HCT116 (cell line): ENCODE results near the gene GRID2IP. TPM values are rescaled to one million over a fixed set of nuclear protein-coding genes. Genes with fewer than 3 reads are reported as not detected.
"Not testable (repeated sequence)": the region's sequence is repeated elsewhere in the genome, so short reads cannot be mapped to it uniquely, and the experiment has no call there.

Experiments used
- ATAC-seq: fragments of 200-7000 bp; cut with Tn5 transposase; 2 replicates; pipeline ENCODE4 v1.9.1; 2020; ENCODE audit warnings: mild to moderate bottlenecking, moderate library complexity
- BruUV-seq: library from RNA; stranded (reverse); fragments of 400-500 nt; replicated peaks from 2 replicates; lab custom pipeline; 2021; lab: Mats Ljungman, UMichigan
- CTCF ChIA-PET: fragments of 300-600 bp; sonication (Branson Sonifier 250); formaldehyde crosslinking; loops from one replicate; lab custom pipeline; 2021; ENCODE audit warnings: antibody characterized with exemption; lab: Charles Lee
- POLR2A ChIA-PET: fragments of 300-600, 350-600 bp; sonication (Branson Sonifier 250); formaldehyde crosslinking; loops from one replicate; lab custom pipeline; 2021; ENCODE audit warnings: antibody characterized with exemption; lab: Charles Lee
- RAD21 ChIA-PET, 2 experiments: fragments of 300-600 bp; sonication (Branson Sonifier 250); formaldehyde crosslinking; loops; one replicate each; lab custom pipeline; 2023; ENCODE audit warnings: low total read pairs in 2 of 2; ENCODE audit not compliant: uncharacterized antibody in 2 of 2, unreplicated experiment in 2 of 2, low non-redundant PET in 1 of 2; lab: Charles Lee
- DNase-seq: peaks from one replicate; pipeline ENCODE4 v3.0.0-alpha.2; 2010; ENCODE audit warnings: low read depth, low spot score
- H2AFZ ChIP-seq: fragments of 200-600 bp; shearing (Covaris generic), sonication (generic); 2 replicates; pipeline ENCODE4 v1.6.1; 2017; ENCODE audit warnings: low read depth, mixed run types, mixed read lengths, antibody characterized with exemption, low read length; ENCODE audit not compliant: poor library complexity, severe bottlenecking
- H3K27ac ChIP-seq: 2 replicates; pipeline ENCODE4 v1.5.1; 2012; ENCODE audit warnings: low read depth, low read length
- H3K27me3 ChIP-seq: fragments of 200-600 bp; sonication (generic); 2 replicates; pipeline ENCODE4 v1.6.1; 2016; ENCODE audit warnings: mixed run types, low read length, mixed read lengths; ENCODE audit not compliant: insufficient read depth
- H3K36me3 ChIP-seq, 2 experiments: fragments of 200-500 bp in 1 of 2; fragments of 200-600 bp in 1 of 2; sonication (Bioruptor generic) in 1 of 2; sonication (generic) in 1 of 2; 2 replicates each; pipeline versions ENCODE4 v1.5.1 to v1.6.1; 2014 to 2016; ENCODE audit warnings: low read length in 2 of 2, inconsistent platforms in 1 of 2, mixed read lengths in 1 of 2, mixed run types in 1 of 2; ENCODE audit not compliant: insufficient read depth in 2 of 2, control insufficient read depth in 1 of 2
- H3K4me1 ChIP-seq, 2 experiments: fragments of 200-600 bp in 1 of 2; sonication (generic) in 1 of 2; 2 replicates each; pipeline versions ENCODE4 v1.5.1 to v1.6.1; 2012 to 2017; ENCODE audit warnings: low read length in 2 of 2, inconsistent platforms in 1 of 2, mild to moderate bottlenecking in 1 of 2, mixed read lengths in 1 of 2, mixed run types in 1 of 2, moderate library complexity in 1 of 2; ENCODE audit not compliant: insufficient read depth in 2 of 2, control insufficient read depth in 1 of 2
- H3K4me2 ChIP-seq: fragments of 200-600 bp; sonication (generic); 2 replicates; pipeline ENCODE4 v1.6.1; 2017; ENCODE audit warnings: mixed run types, low read length, mixed read lengths
- H3K4me3 ChIP-seq, 2 experiments: fragments of 200-600 bp in 1 of 2; sonication (generic) in 1 of 2; replicated peaks in 1 of 2; 2 replicates each; pipeline ENCODE4 v1.5.1; 2011 to 2016; ENCODE audit warnings: low read length in 2 of 2, control low read depth in 1 of 2, low read depth in 1 of 2, mild to moderate bottlenecking in 1 of 2, mixed read lengths in 1 of 2, mixed run types in 1 of 2
- H3K79me2 ChIP-seq: fragments of 200-600 bp; sonication (generic); 2 replicates; pipeline ENCODE4 v1.6.1; 2017; ENCODE audit warnings: mild to moderate bottlenecking, mixed run types, low read length, moderate library complexity, mixed read lengths; ENCODE audit not compliant: insufficient read depth
- H3K9ac ChIP-seq: fragments of 200-600 bp; sonication (generic); 2 replicates; pipeline ENCODE4 v1.6.1; 2016; ENCODE audit warnings: low read length, mixed read lengths
- H3K9me2 ChIP-seq: fragments of 200-600 bp; sonication (generic), shearing (Covaris generic); 2 replicates; pipeline ENCODE4 v1.6.1; 2017; ENCODE audit warnings: mixed run types, mild to moderate bottlenecking, moderate library complexity; ENCODE audit not compliant: insufficient read depth
- H3K9me3 ChIP-seq, 2 experiments: fragments of 200-500 bp in 1 of 2; fragments of 200-600 bp in 1 of 2; sonication (Bioruptor generic) in 1 of 2; sonication (generic) in 1 of 2; 2 replicates each; pipeline ENCODE4 v1.6.1; 2014 to 2017; ENCODE audit warnings: low read length in 2 of 2, mixed read lengths in 2 of 2, inconsistent platforms in 1 of 2, low read depth in 1 of 2, mild to moderate bottlenecking in 1 of 2, mixed run types in 1 of 2, moderate library complexity in 1 of 2; ENCODE audit not compliant: control insufficient read depth in 1 of 2, insufficient read depth in 1 of 2
- H4K20me1 ChIP-seq: fragments of 200-600 bp; sonication (generic), shearing (Covaris generic); 2 replicates; pipeline ENCODE4 v1.6.1; 2017; ENCODE audit warnings: mixed run types, mild to moderate bottlenecking, moderate library complexity; ENCODE audit not compliant: insufficient read depth
- intact Hi-C: fragments of 100-400 bp; cut with micrococcal nuclease; formaldehyde crosslinking; loops from 2 replicates; pipeline ENCODE4 v1.10.0; 2022
- total RNA-seq: library from RNA; stranded (reverse); gene quantifications from one replicate; pipeline ENCODE4 v1.2.1, GENCODE V29; 2021; ENCODE audit not compliant: unreplicated experiment

GRID2IP gene
- total RNA-seq, 1 experiment from 2014 or later, result 3.2 TPM

DNA sequence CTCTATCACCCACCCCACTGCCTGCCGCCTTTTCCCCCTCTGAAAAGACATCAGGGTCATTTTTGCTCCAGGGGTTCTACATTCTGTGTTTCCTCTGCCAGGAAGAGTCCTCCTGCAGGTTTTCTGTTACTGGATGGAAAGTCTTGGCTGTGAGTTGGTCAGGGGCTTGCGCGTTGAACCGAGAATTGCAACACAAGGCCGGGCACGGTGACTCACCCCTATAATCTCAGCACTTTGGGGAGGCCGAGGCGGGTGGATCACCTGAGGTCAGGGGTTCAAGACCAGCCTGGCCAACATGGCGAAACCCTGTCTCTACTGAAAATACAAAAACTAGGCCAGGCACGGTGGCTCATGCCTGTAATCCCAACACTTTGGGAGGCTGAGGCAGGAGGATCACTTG, 100.7 kb downstream of the GRID2IP start:
- CTCF ChIA-PET, H3K9me2 ChIP-seq, H4K20me1 ChIP-seq, DNase-seq, RAD21 ChIA-PET, H2AFZ ChIP-seq, H3K9me3 ChIP-seq, intact Hi-C loops, BruUV-seq, H3K36me3 ChIP-seq, H3K27me3 ChIP-seq, ATAC-seq: not testable (repeated sequence)
- POLR2A ChIA-PET, result interaction anchor here (0.7 kb wide), 1 partner anchor 799 kb away, joined by 3 read pairs; no protein-coding TSS in a partner anchor
- peaks cover 30% of the 10 kb centered on the region for H3K79me2 ChIP-seq
- peak overlapping the region; percentile 62 for H3K27ac ChIP-seq
- H3K4me3 ChIP-seq, result 0 out of 4 replicates have a peak overlapping the region, but pooled peaks of 1 of the 2 experiments have one; percentile 11
- peaks cover 30 to 79% of the 10 kb centered on the region in 2 experiments for H3K4me1 ChIP-seq
- H3K9ac ChIP-seq, result peak overlapping the region; percentile 47
- H3K4me2 ChIP-seq, result peak overlapping the region; percentile 56

DNA sequence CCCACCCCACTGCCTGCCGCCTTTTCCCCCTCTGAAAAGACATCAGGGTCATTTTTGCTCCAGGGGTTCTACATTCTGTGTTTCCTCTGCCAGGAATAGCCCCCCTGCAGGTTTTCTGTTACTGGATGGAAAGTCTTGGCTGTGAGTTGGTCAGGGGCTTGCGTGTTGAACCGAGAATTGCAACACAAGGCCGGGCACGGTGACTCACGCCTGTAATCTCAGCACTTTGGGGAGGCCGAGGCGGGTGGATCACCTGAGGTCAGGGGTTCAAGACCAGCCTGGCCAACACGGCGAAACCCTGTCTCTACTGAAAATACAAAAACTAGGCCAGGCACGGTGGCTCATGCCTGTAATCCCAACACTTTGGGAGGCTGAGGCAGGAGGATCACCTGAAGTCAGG, 101.4 kb downstream of the GRID2IP start:
- H2AFZ ChIP-seq, H3K9me3 ChIP-seq, BruUV-seq, CTCF ChIA-PET, H4K20me1 ChIP-seq, RAD21 ChIA-PET, intact Hi-C loops, H3K4me3 ChIP-seq, H3K9me2 ChIP-seq, H3K27me3 ChIP-seq: not testable (repeated sequence)
- Histone ChIP-seq H3K4me2 (peak overlapping the region; percentile 90), H3K36me3 (peaks cover 0 to 11% of the 10 kb centered on the region in 2 experiments; a peak in 2 of 4 replicates), H3K9ac (peak overlapping the region; percentile 99), H3K27ac (peak overlapping the region; percentile 95), H3K4me1 (peaks cover 36 to 83% of the 10 kb centered on the region in 2 experiments), H3K79me2 (peaks cover 37% of the 10 kb centered on the region)
- DNase-seq, result peak; percentile 64
- POLR2A ChIA-PET, result interaction anchor here (0.7 kb wide), 1 partner anchor 799 kb away, joined by 3 read pairs; no protein-coding TSS in a partner anchor
- ATAC-seq, result peak; percentile 30
